WTC11 (cell line): ENCODE results near the gene TPST2. TPM values are rescaled to one million over a fixed set of nuclear protein-coding genes. Genes with fewer than 3 reads are reported as not detected.

Source experiments
- ATAC-seq: fragments of 200-7000 bp; cut with Tn5 transposase; 2 replicates; pipeline ENCODE4 v1.10.0; 2021; ENCODE audit warnings: mild to moderate bottlenecking, moderate library complexity
- CTCF ChIA-PET: fragments of 300-600 bp; sonication (Branson Sonifier 250); formaldehyde crosslinking; loops from one replicate; lab custom pipeline; 2021; ENCODE audit warnings: antibody characterized with exemption; lab: Charles Lee
- POLR2A ChIA-PET: fragments of 350-600 bp; sonication (Branson Sonifier 250); formaldehyde crosslinking; loops from one replicate; lab custom pipeline; 2021; ENCODE audit warnings: antibody characterized with exemption; lab: Charles Lee
- DNase-seq: peaks from one replicate; pipeline ENCODE4 v3.0.0; 2021; ENCODE audit warnings: low spot score
- H3K27ac Mint-ChIP-seq: 2 replicates; pipeline ENCODE4 v1.8.0; 2021; ENCODE audit warnings: mixed read lengths
- H3K27me3 Mint-ChIP-seq: 2 replicates; pipeline ENCODE4 v1.8.0; 2021; ENCODE audit warnings: low read depth, mild to moderate bottlenecking, moderate library complexity, mixed read lengths
- H3K36me3 Mint-ChIP-seq: 2 replicates; pipeline ENCODE4 v1.8.0; 2021; ENCODE audit warnings: mixed read lengths
- H3K4me1 Mint-ChIP-seq: 2 replicates; pipeline ENCODE4 v1.8.0; 2022; ENCODE audit warnings: mixed read lengths
- H3K4me3 Mint-ChIP-seq: 2 replicates; pipeline ENCODE4 v1.8.0; 2021; ENCODE audit warnings: mild to moderate bottlenecking, moderate library complexity, mixed read lengths
- H3K9me3 Mint-ChIP-seq: 2 replicates; pipeline ENCODE4 v1.8.0; 2021; ENCODE audit warnings: mixed read lengths
- CBFB ChIP-seq: sonication (generic); formaldehyde crosslinking; IDR thresholded peaks from 2 replicates; pipeline ENCODE4 v1.8.1; 2022; ENCODE audit warnings: mild to moderate bottlenecking, low read depth, missing genetic modification reagents
- E2F5 ChIP-seq: sonication (generic); formaldehyde crosslinking; IDR thresholded peaks from 2 replicates; pipeline ENCODE4 v1.8.1; 2022; ENCODE audit warnings: mild to moderate bottlenecking, moderate library complexity, missing genetic modification reagents
- ETV6 ChIP-seq: sonication (generic); formaldehyde crosslinking; IDR thresholded peaks from 2 replicates; pipeline ENCODE4 v1.8.1; 2022; ENCODE audit warnings: mild to moderate bottlenecking, missing genetic modification reagents
- FOXJ3 ChIP-seq: sonication (generic); formaldehyde crosslinking; IDR thresholded peaks from 2 replicates; pipeline ENCODE4 v1.9.0; 2021; ENCODE audit warnings: missing genetic modification reagents, mild to moderate bottlenecking, borderline replicate concordance
- FOXK1 ChIP-seq: sonication (generic); formaldehyde crosslinking; IDR thresholded peaks from 2 replicates; pipeline ENCODE4 v1.8.0; 2022; ENCODE audit warnings: mild to moderate bottlenecking, moderate library complexity, missing genetic modification reagents
- FOXP4 ChIP-seq: sonication (generic); formaldehyde crosslinking; IDR thresholded peaks from 2 replicates; pipeline ENCODE4 v1.8.0; 2022; ENCODE audit warnings: mild to moderate bottlenecking, missing genetic modification reagents
- HMGA2 ChIP-seq: fragments of 250-450 bp; sonication (Bioruptor Pico); IDR thresholded peaks from 2 replicates; pipeline ENCODE4 v1.4.0; 2021; ENCODE audit warnings: mild to moderate bottlenecking, moderate library complexity
- PRDM15 ChIP-seq: sonication (generic); formaldehyde crosslinking; IDR thresholded peaks from 2 replicates; pipeline ENCODE4 v1.8.0; 2022; ENCODE audit warnings: missing genetic modification reagents
- SP1 ChIP-seq: sonication (generic); formaldehyde crosslinking; conservative IDR thresholded peaks from 2 replicates; pipeline ENCODE4 v1.8.1; 2022; ENCODE audit warnings: missing genetic modification reagents
- TCF7 ChIP-seq: sonication (generic); formaldehyde crosslinking; IDR thresholded peaks from 2 replicates; pipeline ENCODE4 v1.8.0; 2022; ENCODE audit warnings: mild to moderate bottlenecking, low read depth, missing genetic modification reagents, moderate library complexity
- TEAD1 ChIP-seq: sonication (generic); formaldehyde crosslinking; IDR thresholded peaks from 2 replicates; pipeline ENCODE4 v1.8.0; 2022; ENCODE audit warnings: mild to moderate bottlenecking, missing genetic modification reagents
- ZBTB43 ChIP-seq: sonication (generic); formaldehyde crosslinking; IDR thresholded peaks from 2 replicates; pipeline ENCODE4 v1.8.1; 2023; ENCODE audit warnings: mild to moderate bottlenecking, missing genetic modification reagents
- ZNF138 ChIP-seq: sonication (generic); formaldehyde crosslinking; conservative IDR thresholded peaks from 2 replicates; pipeline ENCODE4 v1.8.1; 2022; ENCODE audit warnings: mild to moderate bottlenecking, moderate library complexity, missing genetic modification reagents
- ZNF671 ChIP-seq: fragments of 250-450 bp; sonication (Bioruptor Pico); IDR thresholded peaks from 2 replicates; pipeline ENCODE4 v1.8.0; 2021; ENCODE audit warnings: mild to moderate bottlenecking
- total RNA-seq: library from RNA; stranded (reverse); gene quantifications from 3 replicates; pipeline ENCODE4 v1.2.3, GENCODE V29; 2021

The TPST2 gene
- total RNA-seq, 1 experiment from 2014 or later, result 84.2 TPM

- CTCF ChIA-PET, result interaction anchor here (0.7 kb wide), 1 partner anchor 1585 kb away, joined by 3 read pairs; no protein-coding TSS in a partner anchor
- H3K27me3 Mint-ChIP-seq, result no peaks in the 10 kb centered on the region
- POLR2A ChIA-PET, result interaction anchor here (0.6 kb wide), 1 partner anchor 25 kb away, joined by 6 read pairs; no protein-coding TSS in a partner anchor
These were observed 12.9 kb downstream of the TPST2 start for GRCh38 chr22:26577081-26577480.

GRCh38 chr22:26576026-26576680 lies 13.8 kb downstream of the TPST2 start:
- DNase-seq (no peak), ATAC-seq (no peak)
- Mint-ChIP-seq H3K4me3 (no peak overlapping the region; the same call in 1 of the 2 replicates), H3K36me3 (peaks cover 17% of the 10 kb centered on the region), H3K4me1 (peaks cover 81% of the 10 kb centered on the region), H3K9me3 (no peaks in the 10 kb centered on the region), H3K27ac (peak overlapping the region; percentile 66), H3K27me3 (no peaks in the 10 kb centered on the region)
- POLR2A ChIA-PET, result interaction anchor here (0.6 to 0.7 kb wide), 2 partner anchors 24 to 64 kb away, joined by 3 to 6 read pairs; partner anchors contain the start of gene TFIP11
- CTCF ChIA-PET, result interaction anchor here (0.7 to 0.8 kb wide), 2 partner anchors 73 to 1584 kb away, joined by 3 read pairs; no protein-coding TSS in a partner anchor
- TF ChIP-seq TCF7, result no peak
- peak; percentile 88 for TF ChIP-seq HMGA2 (CRISPR knock-in tag)

More at GRCh38 chr22:26577081-26577480, 12.9 kb downstream of the TPST2 start:
- Mint-ChIP-seq H3K27ac (no peak overlapping the region), H3K36me3 (peaks cover 17% of the 10 kb centered on the region), H3K4me1 (peaks cover 80% of the 10 kb centered on the region), H3K9me3 (no peaks in the 10 kb centered on the region), H3K4me3 (no peak overlapping the region)
- TF ChIP-seq FOXP4 (CRISPR knock-in tag) (no peak), TEAD1 (CRISPR knock-in tag) (no peak), FOXJ3 (CRISPR knock-in tag) (no peak), E2F5 (CRISPR knock-in tag) (no peak), FOXK1 (no peak), CBFB (CRISPR knock-in tag) (no peak), PRDM15 (CRISPR knock-in tag) (no peak), SP1 (CRISPR knock-in tag) (no peak), ZBTB43 (CRISPR knock-in tag) (no peak)
- no peak for DNase-seq
- ATAC-seq, result no peak

- no peaks in the 10 kb centered on the region for H3K9me3 Mint-ChIP-seq
- no peak for ATAC-seq
- POLR2A ChIA-PET, result no interaction called here
- peak overlapping the region; percentile 90 for H3K27ac Mint-ChIP-seq
- CTCF ChIA-PET, result no interaction called here
- peaks cover 75% of the 10 kb centered on the region for H3K4me1 Mint-ChIP-seq
- DNase-seq, result no peak
- H3K36me3 Mint-ChIP-seq, result peaks cover 16% of the 10 kb centered on the region
- no peak overlapping the region for H3K4me3 Mint-ChIP-seq
- no peak for TF ChIP-seq ZNF138 (CRISPR knock-in tag)
- TF ChIP-seq ZBTB43 (CRISPR knock-in tag), result no peak
- no peak for TF ChIP-seq ZNF671 (CRISPR knock-in tag)
- TF ChIP-seq ETV6 (CRISPR knock-in tag), result no peak
- TF ChIP-seq, all 79 proteins: peak for 0
- no peaks in the 10 kb centered on the region for H3K27me3 Mint-ChIP-seq
These were observed 15.8 kb downstream of the TPST2 start for GRCh38 chr22:26574001-26574723.
